GM12878 (cell line): ENCODE measurements around the gene PDGFD. TPM values are rescaled to one million over a fixed set of nuclear protein-coding genes. Genes with fewer than 3 reads are reported as not detected.

Source experiments
- ATAC-seq: fragments of 200-7000 bp; cut with Tn5 transposase; 3 replicates; pipeline ENCODE4 v1.9.1; 2020; ENCODE audit warnings: mild to moderate bottlenecking, moderate library complexity
- BruUV-seq: library from RNA; stranded (reverse); fragments of 400-500 nt; replicated peaks from 2 replicates; lab custom pipeline; 2021; lab: Mats Ljungman, UMichigan
- CTCF ChIA-PET: fragments of 300-600 bp; sonication (Branson Sonifier 250); formaldehyde crosslinking; extraction: SDS; loops from one replicate; lab custom pipeline; 2021; ENCODE audit warnings: inconsistent platforms; lab: Yijun Ruan, JAX
- POLR2A ChIA-PET: fragments of 350-600 bp; formaldehyde crosslinking; extraction: SDS; loops from one replicate; lab custom pipeline; 2021; ENCODE audit warnings: inconsistent platforms; lab: Charles Lee
- RAD21 ChIA-PET: fragments of 300-600 bp; sonication (Branson Sonifier 250); formaldehyde crosslinking; loops from one replicate; lab custom pipeline; 2023; ENCODE audit warnings: antibody characterized with exemption; ENCODE audit not compliant: unreplicated experiment; lab: Charles Lee
- SMC1A ChIA-PET: fragments of 300-600 bp; sonication (Branson Sonifier 250); formaldehyde crosslinking; loops from one replicate; lab custom pipeline; 2023; ENCODE audit not compliant: unreplicated experiment, uncharacterized antibody; lab: Charles Lee
- DNase-seq: peaks from one replicate; pipeline ENCODE4 v3.0.0-alpha.2; 2011; ENCODE audit warnings: low read depth, low spot score
- FAIRE-seq: peaks from 3 replicates; lab custom pipeline; 2011; peaks lifted over from hg19 to GRCh38; lab: Jason Lieb, UNC
- H2AFZ ChIP-seq: 2 replicates; pipeline ENCODE4 v1.6.0; 2011; ENCODE audit warnings: low read depth, low read length, control low read depth; ENCODE audit not compliant: control insufficient read depth
- H3K27ac ChIP-seq: 2 replicates; pipeline ENCODE4 v1.5.1; 2011; ENCODE audit warnings: control low read depth; ENCODE audit not compliant: control insufficient read depth, insufficient read depth
- H3K27me3 ChIP-seq, 2 experiments: replicated peaks in 1 of 2; 2 replicates each; pipeline versions ENCODE4 v1.6.0 to v1.6.1; 2011; ENCODE audit warnings: low read length in 1 of 2; ENCODE audit not compliant: control insufficient read depth in 2 of 2, insufficient read depth in 2 of 2
- H3K36me3 ChIP-seq, 2 experiments: 2 replicates each; pipeline ENCODE4 v1.5.1; 2011; ENCODE audit warnings: low read length in 1 of 2; ENCODE audit not compliant: control insufficient read depth in 2 of 2, insufficient read depth in 2 of 2
- H3K4me1 ChIP-seq: 2 replicates; pipeline ENCODE4 v1.6.1; 2011; ENCODE audit warnings: mild to moderate bottlenecking, low read length, moderate library complexity, mixed read lengths; ENCODE audit not compliant: control insufficient read depth, insufficient read depth
- H3K4me2 ChIP-seq: 2 replicates; pipeline ENCODE4 v1.6.0; 2011; ENCODE audit warnings: control low read depth; ENCODE audit not compliant: control insufficient read depth, insufficient read depth
- H3K4me3 ChIP-seq: fragments of 200-600 bp; sonication (generic); 2 replicates; pipeline ENCODE4 v1.5.1; 2016
- H3K79me2 ChIP-seq: 2 replicates; pipeline ENCODE4 v1.6.0; 2011; ENCODE audit warnings: low read length; ENCODE audit not compliant: control insufficient read depth, insufficient read depth
- H3K9ac ChIP-seq: 2 replicates; pipeline ENCODE4 v1.8.0; 2011; ENCODE audit warnings: low read length, control low read depth, mixed read lengths; ENCODE audit not compliant: control insufficient read depth, insufficient read depth
- H3K9me3 ChIP-seq: replicated peaks from 3 replicates; pipeline ENCODE4 v1.5.1; 2011; ENCODE audit warnings: mild to moderate bottlenecking, low read length; ENCODE audit not compliant: control insufficient read depth, insufficient read depth
- H4K20me1 ChIP-seq: 2 replicates; pipeline ENCODE4 v1.6.0; 2011; ENCODE audit not compliant: control insufficient read depth, insufficient read depth
- BMI1 ChIP-seq: fragments of 450-650 bp; IDR thresholded peaks from 2 replicates; pipeline ENCODE4 v1.6.1; 2016; ENCODE audit warnings: mild to moderate bottlenecking, moderate library complexity, borderline replicate concordance
- CREB1 ChIP-seq: IDR thresholded peaks from 2 replicates; pipeline ENCODE4 v1.6.1; 2012; ENCODE audit warnings: low read depth, mild to moderate bottlenecking, inconsistent platforms
- FOXM1 ChIP-seq: IDR thresholded peaks from 2 replicates; pipeline ENCODE4 v1.6.1; 2012; ENCODE audit warnings: low read depth, mild to moderate bottlenecking, inconsistent platforms, low read length, moderate library complexity
- NR2F1 ChIP-seq: fragments of 450-650 bp; conservative IDR thresholded peaks from 2 replicates; pipeline ENCODE4 v1.6.1; 2017; ENCODE audit warnings: mild to moderate bottlenecking
- TBL1XR1 ChIP-seq: IDR thresholded peaks from 2 replicates; pipeline ENCODE4 v1.6.1; 2012; ENCODE audit warnings: low read depth, low read length, improper control_type of control experiment
- YY1 ChIP-seq: IDR thresholded peaks from 2 replicates; pipeline ENCODE4 v1.6.1; 2011; ENCODE audit warnings: low read depth, mild to moderate bottlenecking, low read length
- ZZZ3 ChIP-seq: IDR thresholded peaks from 2 replicates; pipeline ENCODE4 v1.6.1; 2011; ENCODE audit warnings: low read depth; ENCODE audit not compliant: control insufficient read depth, insufficient read length
- WGBS: methylation state at CpG from one replicate; pipeline ENCODE4 v1.1.6; 2016; ENCODE audit warnings: low lambda C conversion rate; ENCODE audit not compliant: insufficient replicate concordance, insufficient coverage; ENCODE audit errors: missing lambda C conversion rate; 5-methylcytosine and 5-hydroxymethylcytosine counted together
- in situ Hi-C: fragments of 300-500 bp; cut with MboI; formaldehyde crosslinking; loops from 9 replicates; pipeline ENCODE4 v1.14.3; 2018; ENCODE audit warnings: mixed read lengths
- intact Hi-C: fragments of 100-400 bp; cut with micrococcal nuclease; formaldehyde crosslinking; loops from one replicate; pipeline ENCODE4 v1.14.2; 2022; ENCODE audit not compliant: unreplicated experiment
- polyA plus RNA-seq, 11 experiments: library from polyadenylated mRNA; depleted of rRNA in 4 of 11; unstranded in 6 of 11; stranded (reverse) in 5 of 11; fragments of >200 nt; fragmentation: Nextera tagmentation in 4 of 11; fragmentation: Illumina TruSeq in 1 of 11; extraction: Ambion mirVana in 4 of 11; extraction: Trizol in 1 of 11; gene quantifications; 1 replicate in 1 of 11; 2 replicates in 10 of 11; pipeline versions ENCODE4 v1.2.1 to v1.2.3, GENCODE V29; 2011 to 2016; ENCODE audit warnings: inconsistent platforms in 2 of 11, missing spikeins in 2 of 11, low read depth in 1 of 11
- total RNA-seq, 4 experiments: library from RNA; depleted of rRNA in 3 of 4; stranded (reverse); fragments of >200 nt in 3 of 4; fragmentation: Illumina TruSeq in 1 of 4; extraction: Trizol in 1 of 4; gene quantifications; 2 replicates each; pipeline versions ENCODE4 v1.2.1 to v1.2.3, GENCODE V29; 2013 to 2021
- TF ChIP-seq, protein P1 (sequence below): fragments of 450-650 bp; IDR thresholded peaks from 2 replicates; pipeline ENCODE4 v1.6.1; 2018; ENCODE audit warnings: borderline replicate concordance, mild to moderate bottlenecking; ENCODE audit not compliant: partially characterized antibody
- TF ChIP-seq, protein P2 (sequence below): IDR thresholded peaks from 2 replicates; pipeline ENCODE4 v1.6.1; 2012; ENCODE audit warnings: low read length, inconsistent platforms
- TF ChIP-seq, protein P3 (sequence below): IDR thresholded peaks from 2 replicates; pipeline ENCODE4 v1.6.1; 2012; ENCODE audit warnings: low read depth, low read length, improper control_type of control experiment

Gene PDGFD
- total and polyA plus RNA-seq, 10 of the 15 experiments (the other 5 are each of a cell fraction or from before 2014, with no cell fraction given): 0.05 to 0.13 TPM; not detected in 8

GRCh38 chr11:103910721-103911120, 253.2 kb downstream of the PDGFD start:
- no TSS peak for BruUV-seq
- in situ Hi-C loops (no loop called here), intact Hi-C loops (no loop called here)
- H3K79me2 ChIP-seq: no peaks in the 10 kb centered on the region
- no peak overlapping the region for H3K4me3 ChIP-seq
- no peak overlapping the region for H3K9ac ChIP-seq
- DNase-seq: no peak
- no peaks in the 10 kb centered on the region for H4K20me1 ChIP-seq
- ChIA-PET CTCF (interaction anchor here (0.7 kb wide), 1 partner anchor 9 kb away, joined by 3 read pairs; no protein-coding TSS in a partner anchor), SMC1A (interaction anchor here (1.6 kb wide), 1 partner anchor 8 kb away, joined by 7 read pairs; no protein-coding TSS in a partner anchor), POLR2A (no interaction called here), RAD21 (no interaction called here)
- FAIRE-seq: no peak
- peaks cover 2% of the 10 kb centered on the region; the same call in 1 of the 3 replicates for H3K9me3 ChIP-seq
- no peaks in the 10 kb centered on the region for H3K36me3 ChIP-seq
- H3K4me1 ChIP-seq: peaks cover 6% of the 10 kb centered on the region; the same call in 1 of the 2 replicates
- H3K27ac ChIP-seq: no peak overlapping the region
- no peak overlapping the region for H2AFZ ChIP-seq
- H3K27me3 ChIP-seq: no peaks in the 10 kb centered on the region
- TF ChIP-seq FOXM1 (no peak), YY1 (no peak)
- WGBS: 70% methylated on average over 7 of the region's 7 CpGs
- no peak overlapping the region for H3K4me2 ChIP-seq
- ATAC-seq: no peak

DNA sequence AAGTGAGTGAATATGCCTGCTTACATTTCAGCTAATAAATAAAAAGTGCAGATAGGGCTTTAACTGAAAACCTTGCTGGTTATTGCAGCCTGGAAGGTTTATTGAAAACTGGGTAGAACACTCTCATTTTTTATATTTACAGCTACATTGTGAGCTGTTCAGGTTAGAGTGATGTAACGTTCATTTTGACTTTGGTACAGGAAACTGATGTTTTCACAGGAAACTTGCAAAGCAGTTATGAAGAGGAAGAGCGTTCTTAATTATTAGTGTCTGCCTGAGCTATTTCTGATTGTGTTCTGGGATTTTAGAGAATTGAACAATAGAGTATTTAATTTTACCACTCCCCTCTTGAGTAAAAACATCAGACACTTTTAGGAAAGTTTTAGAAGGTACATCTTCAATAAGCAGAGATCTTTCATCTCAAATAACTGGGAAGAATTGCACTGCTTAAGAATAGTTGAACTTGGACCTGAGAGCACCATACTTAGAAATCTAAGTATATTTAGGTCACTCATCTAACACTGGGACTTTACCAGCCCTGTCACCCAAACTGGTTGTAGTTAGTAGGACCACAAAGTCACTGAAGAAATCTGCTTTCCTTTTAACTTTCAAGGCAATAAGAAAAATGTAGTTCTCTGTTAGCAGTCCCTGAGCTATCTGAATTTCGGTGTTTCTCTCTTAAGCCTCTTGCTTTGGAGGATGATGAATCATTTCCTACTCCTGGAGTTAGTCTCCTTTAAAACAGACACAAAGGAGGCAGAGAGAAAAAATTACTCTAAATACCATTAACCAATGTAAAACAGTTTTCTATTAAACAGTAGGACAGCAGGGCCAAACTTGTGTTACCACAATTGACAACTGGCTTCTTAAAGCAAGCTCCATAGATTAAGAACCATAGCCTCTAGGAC, 256.1 kb downstream of the PDGFD start:
- Histone ChIP-seq H3K27me3 (no peaks in the 10 kb centered on the region), H3K4me3 (no peak overlapping the region), H3K79me2 (no peaks in the 10 kb centered on the region), H3K4me2 (0 out of 2 replicates have a peak overlapping the region, but pooled peaks have one; percentile 19), H3K9me3 (no peaks in the 10 kb centered on the region; the same call in 2 of the 3 replicates), H3K9ac (no peak overlapping the region), H3K27ac (no peak overlapping the region), H3K4me1 (peaks cover 31% of the 10 kb centered on the region), H3K36me3 (no peaks in the 10 kb centered on the region), H4K20me1 (no peaks in the 10 kb centered on the region), H2AFZ (peak overlapping the region; percentile 43; the same call in 1 of the 2 replicates)
- ChIA-PET RAD21 (interaction anchor here (2.0 kb wide), 1 partner anchor 9 kb away, joined by 10 read pairs; no protein-coding TSS in a partner anchor), CTCF (no interaction called here), POLR2A (no interaction called here), SMC1A (interaction anchor here (0.7 to 1.8 kb wide), 10 partner anchors 10 to 219 kb away, joined by 3 to 4 read pairs (median 3); no protein-coding TSS in a partner anchor)
- peak; percentile 57 for FAIRE-seq
- in situ Hi-C loops (no loop called here), intact Hi-C loops (no loop called here)
- no peak for DNase-seq
- WGBS: 3% methylated on average over 3 of the region's 3 CpGs
- BruUV-seq: no TSS peak
- ATAC-seq: no peak
- TF ChIP-seq BMI1 (no peak), CREB1 (no peak), NR2F1 (no peak), TBL1XR1 (no peak), ZZZ3 (no peak)
- TF ChIP-seq, protein P1, sequence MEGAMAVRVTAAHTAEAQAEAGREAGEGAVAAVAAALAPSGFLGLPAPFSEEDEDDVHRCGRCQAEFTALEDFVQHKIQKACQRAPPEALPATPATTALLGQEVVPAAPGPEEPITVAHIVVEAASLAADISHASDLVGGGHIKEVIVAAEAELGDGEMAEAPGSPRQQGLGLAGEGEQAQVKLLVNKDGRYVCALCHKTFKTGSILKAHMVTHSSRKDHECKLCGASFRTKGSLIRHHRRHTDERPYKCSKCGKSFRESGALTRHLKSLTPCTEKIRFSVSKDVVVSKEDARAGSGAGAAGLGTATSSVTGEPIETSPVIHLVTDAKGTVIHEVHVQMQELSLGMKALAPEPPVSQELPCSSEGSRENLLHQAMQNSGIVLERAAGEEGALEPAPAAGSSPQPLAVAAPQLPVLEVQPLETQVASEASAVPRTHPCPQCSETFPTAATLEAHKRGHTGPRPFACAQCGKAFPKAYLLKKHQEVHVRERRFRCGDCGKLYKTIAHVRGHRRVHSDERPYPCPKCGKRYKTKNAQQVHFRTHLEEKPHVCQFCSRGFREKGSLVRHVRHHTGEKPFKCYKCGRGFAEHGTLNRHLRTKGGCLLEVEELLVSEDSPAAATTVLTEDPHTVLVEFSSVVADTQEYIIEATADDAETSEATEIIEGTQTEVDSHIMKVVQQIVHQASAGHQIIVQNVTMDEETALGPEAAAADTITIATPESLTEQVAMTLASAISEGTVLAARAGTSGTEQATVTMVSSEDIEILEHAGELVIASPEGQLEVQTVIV: no peak
- TF ChIP-seq, protein P2, sequence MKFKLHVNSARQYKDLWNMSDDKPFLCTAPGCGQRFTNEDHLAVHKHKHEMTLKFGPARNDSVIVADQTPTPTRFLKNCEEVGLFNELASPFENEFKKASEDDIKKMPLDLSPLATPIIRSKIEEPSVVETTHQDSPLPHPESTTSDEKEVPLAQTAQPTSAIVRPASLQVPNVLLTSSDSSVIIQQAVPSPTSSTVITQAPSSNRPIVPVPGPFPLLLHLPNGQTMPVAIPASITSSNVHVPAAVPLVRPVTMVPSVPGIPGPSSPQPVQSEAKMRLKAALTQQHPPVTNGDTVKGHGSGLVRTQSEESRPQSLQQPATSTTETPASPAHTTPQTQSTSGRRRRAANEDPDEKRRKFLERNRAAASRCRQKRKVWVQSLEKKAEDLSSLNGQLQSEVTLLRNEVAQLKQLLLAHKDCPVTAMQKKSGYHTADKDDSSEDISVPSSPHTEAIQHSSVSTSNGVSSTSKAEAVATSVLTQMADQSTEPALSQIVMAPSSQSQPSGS: no peak
- TF ChIP-seq, protein P3, sequence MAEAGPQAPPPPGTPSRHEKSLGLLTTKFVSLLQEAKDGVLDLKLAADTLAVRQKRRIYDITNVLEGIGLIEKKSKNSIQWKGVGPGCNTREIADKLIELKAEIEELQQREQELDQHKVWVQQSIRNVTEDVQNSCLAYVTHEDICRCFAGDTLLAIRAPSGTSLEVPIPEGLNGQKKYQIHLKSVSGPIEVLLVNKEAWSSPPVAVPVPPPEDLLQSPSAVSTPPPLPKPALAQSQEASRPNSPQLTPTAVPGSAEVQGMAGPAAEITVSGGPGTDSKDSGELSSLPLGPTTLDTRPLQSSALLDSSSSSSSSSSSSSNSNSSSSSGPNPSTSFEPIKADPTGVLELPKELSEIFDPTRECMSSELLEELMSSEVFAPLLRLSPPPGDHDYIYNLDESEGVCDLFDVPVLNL: no peak
